Memory B cell (primary cell): ENCODE measurements around the gene MKKS.

Experiments used
- ATAC-seq: fragments of 150-1000 bp; cut with Tn5 transposase; 2 replicates; pipeline ENCODE4 v1.10.0; 2021; ENCODE audit warnings: low read depth, mild to moderate bottlenecking, moderate library complexity
- DNase-seq, 2 donors: peaks; one replicate each; pipeline ENCODE4 v3.0.0; 2022; ENCODE audit warnings: low spot score in 2 of 2
- H3K27ac Mint-ChIP-seq: one replicate; pipeline ENCODE4 v1.8.0; 2022; ENCODE audit warnings: mild to moderate bottlenecking, moderate library complexity, mixed read lengths
- H3K27me3 Mint-ChIP-seq: one replicate; pipeline ENCODE4 v1.8.0; 2022; ENCODE audit warnings: mixed read lengths
- H3K36me3 Mint-ChIP-seq: one replicate; pipeline ENCODE4 v1.8.0; 2022; ENCODE audit warnings: mild to moderate bottlenecking, mixed read lengths
- H3K4me1 Mint-ChIP-seq: one replicate; pipeline ENCODE4 v1.8.0; 2022; ENCODE audit warnings: mixed read lengths
- H3K4me3 Mint-ChIP-seq: one replicate; pipeline ENCODE4 v1.8.0; 2022; ENCODE audit warnings: mild to moderate bottlenecking, moderate library complexity, mixed read lengths
- H3K9me3 Mint-ChIP-seq: one replicate; pipeline ENCODE4 v1.8.0; 2022; ENCODE audit warnings: mixed read lengths

Gene MKKS

GRCh38 chr20:10381477-10381876 lies 52.5 kb downstream of the MKKS start:
- Mint-ChIP-seq H3K4me1 (no peaks in the 10 kb centered on the region), H3K27ac (no peak overlapping the region), H3K36me3 (no peaks in the 10 kb centered on the region), H3K9me3 (no peaks in the 10 kb centered on the region), H3K27me3 (peaks cover 16% of the 10 kb centered on the region), H3K4me3 (no peak overlapping the region)
- DNase-seq: no peak
- no peak for ATAC-seq

DNA sequence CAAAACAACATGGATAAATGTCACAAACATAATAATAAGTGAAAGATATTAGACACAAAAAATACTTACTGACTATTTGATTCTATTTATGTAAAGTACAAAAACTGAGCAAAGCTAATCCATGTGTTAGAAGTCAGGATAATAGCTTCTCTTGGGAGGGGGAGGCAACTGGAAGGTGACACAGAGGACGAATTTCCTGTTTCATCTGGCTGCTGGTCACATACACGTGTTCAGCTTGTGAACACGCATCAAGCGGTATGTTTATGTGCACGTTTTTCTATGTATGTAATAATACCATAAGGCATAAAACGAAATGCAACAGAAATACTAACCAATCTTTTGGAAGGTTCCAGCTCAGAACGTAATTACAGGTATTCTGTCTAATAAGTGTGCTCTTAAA lies 54.3 kb downstream of the MKKS start:
- Mint-ChIP-seq H3K4me1 (no peaks in the 10 kb centered on the region), H3K9me3 (no peaks in the 10 kb centered on the region), H3K27ac (no peak overlapping the region), H3K27me3 (peaks cover 20% of the 10 kb centered on the region), H3K4me3 (no peak overlapping the region), H3K36me3 (no peaks in the 10 kb centered on the region)
- ATAC-seq: no peak
- no peak for DNase-seq

DNA sequence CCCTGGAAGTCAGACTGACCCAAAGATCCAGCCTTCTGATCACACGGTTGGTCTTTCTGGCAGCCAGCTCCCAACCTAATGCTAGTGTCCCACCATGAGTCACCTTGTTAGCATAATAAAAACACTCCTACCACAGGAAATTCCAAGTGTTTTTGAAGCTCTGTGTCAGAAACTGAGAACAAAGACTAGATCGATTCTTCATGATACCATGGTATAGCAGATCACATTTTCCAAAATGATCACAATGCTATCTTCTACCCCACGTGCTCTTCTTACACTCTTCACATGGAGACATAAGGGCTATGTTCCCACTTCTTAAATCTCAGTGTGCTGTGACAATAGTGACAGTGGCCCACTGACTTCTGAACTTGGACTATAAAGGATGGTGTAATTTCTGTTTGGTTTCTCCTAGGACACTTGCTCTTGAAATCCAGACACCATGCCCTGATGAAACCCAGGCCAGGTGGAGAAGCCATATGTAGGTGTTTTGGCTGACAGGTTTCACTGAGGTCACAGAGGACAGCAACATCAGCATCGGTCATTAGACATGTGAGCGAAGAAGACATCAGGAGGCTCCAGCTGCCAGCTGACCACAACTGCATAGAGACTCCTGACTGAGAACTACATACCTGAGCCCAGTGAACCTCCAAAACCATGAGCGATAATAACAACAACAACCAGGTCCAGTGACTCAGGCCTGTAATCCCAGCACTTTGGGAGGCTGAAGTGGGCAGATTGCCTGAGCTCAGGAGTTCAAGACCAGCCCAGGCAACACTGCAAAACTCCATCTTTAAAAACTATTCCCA lies 57.5 kb downstream of the MKKS start:
- H3K36me3 Mint-ChIP-seq: peaks cover 3% of the 10 kb centered on the region
- peaks cover 6% of the 10 kb centered on the region for H3K9me3 Mint-ChIP-seq
- ATAC-seq: no peak
- H3K4me1 Mint-ChIP-seq: no peaks in the 10 kb centered on the region
- no peak for DNase-seq
- H3K4me3 Mint-ChIP-seq: no peak overlapping the region
- no peak overlapping the region for H3K27ac Mint-ChIP-seq
- H3K27me3 Mint-ChIP-seq: peaks cover 18% of the 10 kb centered on the region

DNA sequence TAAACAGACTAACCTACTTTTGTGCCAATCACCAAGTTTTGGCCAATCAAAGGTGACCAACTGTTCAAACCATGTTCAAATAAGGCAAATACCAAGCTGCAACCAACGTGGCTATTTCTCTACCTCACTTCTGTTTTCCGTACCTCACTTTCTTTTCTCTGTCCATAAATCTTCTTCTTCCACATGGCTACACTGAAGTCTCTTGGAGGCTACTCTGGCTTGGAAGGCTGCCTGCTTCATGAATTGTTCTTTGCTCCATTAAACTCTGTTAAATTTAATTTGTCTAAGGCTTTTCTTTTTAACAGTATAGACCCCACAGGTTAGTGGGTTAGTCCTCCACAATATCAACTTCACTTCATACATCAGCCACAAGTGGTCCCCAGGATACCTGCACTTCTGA lies 58.8 kb downstream of the MKKS start:
- Mint-ChIP-seq H3K27ac (no peak overlapping the region), H3K4me1 (no peaks in the 10 kb centered on the region), H3K9me3 (peaks cover 6% of the 10 kb centered on the region), H3K27me3 (peaks cover 22% of the 10 kb centered on the region), H3K4me3 (no peak overlapping the region), H3K36me3 (peaks cover 3% of the 10 kb centered on the region)
- no peak for DNase-seq
- ATAC-seq: no peak

- ATAC-seq: no peak
- no peak for DNase-seq
- Mint-ChIP-seq H3K36me3 (peaks cover 3% of the 10 kb centered on the region), H3K9me3 (peaks cover 6% of the 10 kb centered on the region), H3K4me1 (no peaks in the 10 kb centered on the region), H3K27me3 (peaks cover 22% of the 10 kb centered on the region), H3K27ac (no peak overlapping the region), H3K4me3 (no peak overlapping the region)
Measured at GRCh38 chr20:10374036-10374435, 60.0 kb downstream of the MKKS start.

- no peak overlapping the region for H3K27ac Mint-ChIP-seq
- H3K9me3 Mint-ChIP-seq: peaks cover 6% of the 10 kb centered on the region
- DNase-seq: no peak
- H3K4me3 Mint-ChIP-seq: no peak overlapping the region
- no peaks in the 10 kb centered on the region for H3K4me1 Mint-ChIP-seq
- peaks cover 3% of the 10 kb centered on the region for H3K36me3 Mint-ChIP-seq
- peaks cover 17% of the 10 kb centered on the region for H3K27me3 Mint-ChIP-seq
- no peak for ATAC-seq
Measured at GRCh38 chr20:10371467-10371866, 62.6 kb downstream of the MKKS start.

GRCh38 chr20:10370091-10370887 lies 63.7 kb downstream of the MKKS start:
- Mint-ChIP-seq H3K27me3 (peaks cover 13% of the 10 kb centered on the region), H3K9me3 (peaks cover 6% of the 10 kb centered on the region), H3K27ac (no peak overlapping the region), H3K4me1 (no peaks in the 10 kb centered on the region), H3K4me3 (no peak overlapping the region), H3K36me3 (peaks cover 3% of the 10 kb centered on the region)
- DNase-seq (no peak), ATAC-seq (no peak)

- no peak for ATAC-seq
- peaks cover 3% of the 10 kb centered on the region for H3K36me3 Mint-ChIP-seq
- H3K4me3 Mint-ChIP-seq: no peak overlapping the region
- peaks cover 6% of the 10 kb centered on the region for H3K9me3 Mint-ChIP-seq
- H3K27ac Mint-ChIP-seq: no peak overlapping the region
- DNase-seq: no peak
- no peaks in the 10 kb centered on the region for H3K4me1 Mint-ChIP-seq
- peaks cover 13% of the 10 kb centered on the region for H3K27me3 Mint-ChIP-seq
Measured at GRCh38 chr20:10369723-10370090, 64.3 kb downstream of the MKKS start.

DNA sequence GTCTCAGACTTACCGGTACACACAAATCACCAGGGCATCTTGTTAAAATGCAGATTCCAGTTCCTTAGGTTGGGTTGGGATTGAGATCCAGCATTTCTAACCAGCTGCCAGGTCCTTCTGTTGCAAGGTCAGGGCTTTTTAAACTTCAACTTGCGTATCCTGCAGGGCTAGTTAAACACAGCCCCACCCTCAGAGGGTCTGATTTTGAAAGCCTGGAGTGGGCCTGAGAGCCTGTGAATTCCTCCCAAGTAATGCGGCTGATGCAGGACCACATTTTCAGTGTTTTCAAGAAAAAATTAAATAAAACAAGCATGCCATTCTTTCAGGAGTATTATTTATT lies 65.3 kb downstream of the MKKS start:
- peaks cover 11% of the 10 kb centered on the region for H3K27me3 Mint-ChIP-seq
- peaks cover 3% of the 10 kb centered on the region for H3K36me3 Mint-ChIP-seq
- ATAC-seq (no peak), DNase-seq (no peak)
- no peak overlapping the region for H3K4me3 Mint-ChIP-seq
- no peaks in the 10 kb centered on the region for H3K4me1 Mint-ChIP-seq
- H3K9me3 Mint-ChIP-seq: peaks cover 6% of the 10 kb centered on the region
- no peak overlapping the region for H3K27ac Mint-ChIP-seq

DNA sequence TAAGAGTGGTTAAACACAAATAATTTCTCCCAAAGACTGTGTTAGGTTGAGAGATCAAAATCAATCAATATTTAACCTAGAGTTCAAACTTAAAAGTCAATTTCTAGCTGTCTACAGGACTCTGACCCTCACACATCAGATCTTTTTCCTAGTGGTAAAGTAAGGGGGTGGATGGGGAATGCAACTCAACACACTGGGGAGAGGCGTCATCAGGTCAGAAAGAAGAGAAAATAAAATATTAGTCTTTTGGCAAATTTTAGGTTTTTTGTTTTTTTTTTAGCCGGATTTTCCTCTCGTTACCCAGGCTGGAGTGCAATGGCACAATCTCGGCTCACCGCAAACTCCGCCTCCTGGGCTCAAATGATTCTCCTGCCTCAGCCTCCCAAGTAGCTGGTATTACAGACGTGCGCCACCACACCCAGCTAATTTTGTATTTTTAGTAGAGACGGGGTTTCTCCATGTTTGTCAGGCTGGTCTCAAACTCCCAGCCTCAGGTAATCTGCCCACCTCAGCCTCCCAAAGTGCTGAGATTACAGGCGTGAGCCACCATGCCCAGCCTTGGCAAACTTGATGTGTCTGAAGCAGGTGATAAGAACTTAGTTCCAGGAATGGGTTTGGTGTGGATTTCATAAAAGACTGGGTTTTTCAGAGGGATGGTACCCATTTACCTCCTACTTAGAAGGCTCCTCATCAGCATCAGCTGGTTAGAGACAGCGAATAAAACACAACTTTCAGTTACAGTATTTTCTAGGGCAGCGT lies 65.9 kb downstream of the MKKS start:
- Mint-ChIP-seq H3K27ac (no peak overlapping the region), H3K27me3 (peaks cover 10% of the 10 kb centered on the region), H3K9me3 (peaks cover under 1% of the 10 kb centered on the region), H3K4me1 (no peaks in the 10 kb centered on the region), H3K36me3 (no peaks in the 10 kb centered on the region), H3K4me3 (no peak overlapping the region)
- no peak for DNase-seq
- ATAC-seq: no peak

DNA sequence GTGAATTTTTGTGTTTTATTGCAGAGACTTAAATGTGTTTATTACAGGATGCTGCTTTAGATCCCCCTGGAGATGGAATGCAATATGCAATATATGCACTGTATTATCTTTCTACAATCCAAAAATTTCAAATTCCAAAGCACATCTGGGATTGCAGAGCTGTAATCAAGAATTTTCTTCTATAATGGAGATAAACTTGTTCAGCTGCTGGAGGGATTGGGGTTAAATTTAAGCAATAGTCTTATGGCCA lies 66.4 kb downstream of the MKKS start:
- Mint-ChIP-seq H3K27me3 (peaks cover 10% of the 10 kb centered on the region), H3K4me1 (no peaks in the 10 kb centered on the region), H3K27ac (no peak overlapping the region), H3K9me3 (no peaks in the 10 kb centered on the region), H3K4me3 (no peak overlapping the region), H3K36me3 (no peaks in the 10 kb centered on the region)
- no peak for DNase-seq
- no peak for ATAC-seq

DNA sequence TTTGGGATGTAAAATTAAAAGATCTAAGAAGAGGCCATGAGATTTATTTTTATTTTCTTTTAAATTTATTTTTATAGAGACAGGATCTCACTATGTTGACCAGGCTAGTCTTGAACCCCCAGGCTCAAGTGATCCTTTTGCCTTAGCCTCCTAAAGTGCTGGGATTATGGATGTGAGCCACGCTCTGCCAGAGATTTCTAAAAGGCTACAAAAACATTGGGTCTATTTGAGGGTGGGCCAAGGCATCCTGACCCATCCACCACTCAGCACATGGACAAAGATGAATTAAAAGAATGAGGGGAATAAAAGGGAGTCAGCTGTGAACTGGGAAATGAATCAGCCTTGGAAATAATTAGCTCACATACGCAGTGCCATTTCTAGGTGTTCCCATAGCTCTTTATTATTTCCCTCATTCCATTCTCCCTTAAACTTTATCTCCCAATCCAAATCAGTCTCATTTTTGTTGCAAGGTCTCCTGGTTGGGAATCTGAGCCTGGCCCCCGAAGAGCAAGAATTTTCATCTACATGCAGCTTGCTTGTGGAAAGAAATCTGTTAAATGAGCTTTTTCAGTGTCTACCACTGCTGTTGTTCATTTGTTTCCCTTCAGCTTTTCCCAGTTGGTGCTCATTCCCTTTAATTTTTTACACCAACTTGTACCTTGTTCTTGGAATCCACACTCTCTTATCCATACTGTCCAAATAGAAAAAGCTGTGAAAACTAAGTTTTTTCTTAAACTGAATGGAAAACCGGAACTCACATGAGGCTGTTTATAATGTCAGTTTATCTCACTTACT lies 66.9 kb downstream of the MKKS start:
- Mint-ChIP-seq H3K27me3 (peaks cover 10% of the 10 kb centered on the region), H3K4me3 (no peak overlapping the region)
- DNase-seq: no peak

DNA sequence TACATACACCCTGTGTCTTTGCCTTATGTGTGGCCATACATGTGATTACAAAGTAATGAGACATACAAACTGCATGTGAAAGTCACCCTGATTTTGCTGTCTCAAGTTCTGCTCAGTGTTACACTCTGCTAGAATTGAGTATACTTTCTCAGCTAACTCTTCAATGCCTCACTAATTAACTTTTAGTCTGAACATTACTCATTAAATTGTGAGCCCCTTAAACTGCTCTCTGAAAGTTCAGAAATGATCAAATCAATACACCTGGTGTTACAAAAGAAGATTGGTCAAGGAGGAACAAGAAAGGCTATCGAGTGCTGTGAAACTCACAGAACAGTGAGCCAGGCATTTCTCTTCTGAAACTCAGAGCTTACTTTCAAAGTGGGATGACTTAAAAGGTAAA lies 71.3 kb downstream of the MKKS start:
- Mint-ChIP-seq H3K4me3 (no peak overlapping the region), H3K36me3 (no peaks in the 10 kb centered on the region), H3K4me1 (no peaks in the 10 kb centered on the region), H3K9me3 (no peaks in the 10 kb centered on the region), H3K27ac (no peak overlapping the region), H3K27me3 (peaks cover 2% of the 10 kb centered on the region)
- DNase-seq (no peak), ATAC-seq (no peak)

More for the DNA sequence above, 66.9 kb downstream of the MKKS start:
- no peak for ATAC-seq
- Mint-ChIP-seq H3K36me3 (no peaks in the 10 kb centered on the region), H3K9me3 (no peaks in the 10 kb centered on the region), H3K27ac (no peak overlapping the region), H3K4me1 (no peaks in the 10 kb centered on the region)

GRCh38 chr20:10360878-10361277 lies 73.1 kb downstream of the MKKS start:
- H3K36me3 Mint-ChIP-seq: no peaks in the 10 kb centered on the region
- no peaks in the 10 kb centered on the region for H3K4me1 Mint-ChIP-seq
- DNase-seq (no peak), ATAC-seq (no peak)
- H3K27me3 Mint-ChIP-seq: peaks cover 4% of the 10 kb centered on the region
- H3K9me3 Mint-ChIP-seq: peaks cover 2% of the 10 kb centered on the region
- H3K27ac Mint-ChIP-seq: no peak overlapping the region
- H3K4me3 Mint-ChIP-seq: no peak overlapping the region
